Renal cortical epithelial cell (primary cell): ENCODE results near the gene PACS1. TPM values are rescaled to one million over a fixed set of nuclear protein-coding genes. Genes with fewer than 3 reads are reported as not detected.
A peak's percentile ranks its signal among the peaks of the same experiment; 100 is the strongest.

Source experiments
- DNase-seq: peaks from one replicate; pipeline ENCODE4 v3.0.0-alpha.2; 2011; ENCODE audit warnings: low read depth
- total RNA-seq: library from RNA; depleted of rRNA; stranded (reverse); fragments of >200 nt; gene quantifications from 2 replicates; pipeline ENCODE4 v1.2.3, GENCODE V29; 2014

The PACS1 gene
- total RNA-seq, 1 donor from 2014 or later = 61.2 TPM

DNA sequence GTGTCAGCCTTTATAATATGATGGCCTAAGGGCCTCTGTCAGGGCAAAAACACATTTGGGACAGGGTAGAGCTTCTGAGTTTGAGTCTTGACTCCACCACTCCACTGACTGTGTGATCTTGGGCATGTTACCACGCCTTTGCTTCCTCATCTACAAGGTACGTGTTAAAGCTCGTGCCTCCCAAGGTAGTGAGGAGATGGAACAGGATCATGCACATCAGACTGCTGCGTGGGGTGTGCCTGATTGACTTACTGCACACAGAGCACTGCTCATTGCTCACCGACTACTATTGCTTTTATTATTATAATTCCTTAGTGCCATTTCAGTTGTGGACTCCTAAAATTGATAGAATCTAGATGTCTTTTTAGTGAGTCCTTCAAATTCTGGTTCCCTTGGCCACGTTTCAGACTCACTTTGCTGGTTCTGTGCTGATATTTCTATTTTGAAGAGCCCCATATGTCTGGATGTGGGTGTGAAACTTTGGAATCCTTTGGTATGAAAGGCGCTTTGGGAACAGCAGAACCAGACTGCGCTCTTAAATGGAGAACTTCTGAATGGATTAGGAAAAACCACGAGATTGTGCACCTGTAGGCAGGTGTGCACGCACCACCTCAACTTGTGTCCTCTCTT is 154.3 kb downstream of the PACS1 start:
- DNase-seq = no peak

DNA sequence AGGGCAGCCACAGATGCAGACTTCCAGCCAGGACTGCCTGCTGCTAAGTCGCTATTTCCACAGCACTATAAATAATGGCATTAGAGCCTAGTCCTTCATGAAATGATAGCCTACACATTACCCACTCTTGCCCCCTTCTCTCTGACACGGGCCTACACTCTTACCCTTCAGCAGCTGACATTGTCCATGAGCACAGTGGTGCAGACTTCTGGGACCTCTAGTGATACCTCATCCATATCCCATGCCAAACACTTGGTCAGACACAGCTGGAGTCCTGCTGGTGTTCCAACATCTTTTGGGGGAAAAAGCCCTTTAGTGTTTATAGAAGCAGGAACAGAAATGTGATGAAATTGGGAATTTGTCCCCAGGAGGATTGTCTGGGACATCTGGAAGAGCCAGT is 155.0 kb downstream of the PACS1 start:
- no peak for DNase-seq

DNA sequence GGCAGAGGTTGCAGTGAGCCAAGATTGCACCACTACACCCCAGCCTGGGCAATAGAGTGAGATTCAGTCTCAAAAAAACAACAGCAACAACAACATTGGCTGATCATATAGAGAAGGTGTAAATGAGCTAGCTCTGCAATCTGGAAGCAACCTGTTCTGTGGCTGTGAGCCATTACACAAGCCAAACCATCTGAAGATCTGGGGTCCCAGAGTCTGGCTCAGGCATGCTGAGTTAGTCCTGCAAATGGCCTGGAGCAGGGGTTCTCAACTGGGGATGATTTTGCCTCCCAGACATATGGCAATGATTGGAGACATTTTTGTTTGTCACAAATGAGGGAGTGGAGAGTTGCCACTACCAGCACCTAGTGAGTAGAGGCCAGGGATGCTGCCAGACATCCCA is 156.0 kb downstream of the PACS1 start:
- no peak for DNase-seq

DNA sequence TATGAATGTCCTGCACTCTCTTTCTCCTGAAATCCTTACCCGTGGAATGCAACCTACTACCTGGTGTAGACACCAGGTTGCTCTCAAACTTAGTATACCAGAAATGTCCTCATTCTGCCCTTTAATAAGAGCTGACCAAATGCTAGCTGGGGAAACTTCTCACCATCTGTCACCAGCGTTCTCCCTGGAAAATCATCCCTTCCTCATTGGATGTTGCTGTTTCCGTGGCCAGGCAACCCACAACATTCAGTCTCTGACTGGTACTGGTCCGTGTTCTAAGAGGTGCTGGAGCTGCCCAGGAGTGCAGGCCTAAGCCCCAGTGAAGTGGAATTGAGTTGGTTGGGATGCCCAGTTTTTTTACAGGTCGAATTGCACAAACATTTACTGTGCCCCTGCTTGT is 157.6 kb downstream of the PACS1 start:
- DNase-seq = no peak

DNA sequence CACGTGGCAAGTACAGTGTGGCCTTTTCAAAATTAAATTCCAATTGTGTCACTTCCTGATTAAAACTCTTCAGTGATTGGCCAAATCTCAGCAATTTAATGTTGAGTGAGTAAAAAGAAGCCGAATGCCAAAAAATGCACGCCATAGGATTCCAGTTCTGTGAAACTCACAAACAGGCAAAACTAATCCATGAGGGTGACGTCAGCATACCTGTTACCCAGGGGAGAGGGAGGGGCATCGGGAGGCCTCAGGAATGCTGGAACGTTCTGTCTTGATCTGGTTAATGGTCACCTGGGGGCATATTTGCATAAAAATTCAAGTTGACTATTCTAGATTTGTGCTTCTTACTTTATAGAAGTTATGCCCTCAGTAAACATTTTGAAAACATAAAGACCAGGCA is 158.4 kb downstream of the PACS1 start:
- DNase-seq = peak; percentile 53

GRCh38 chr11:66230156-66230555 is 160.1 kb downstream of the PACS1 start:
- no peak for DNase-seq

- no peak for DNase-seq
Observed at GRCh38 chr11:66230978-66231377, 160.9 kb downstream of the PACS1 start.

DNA sequence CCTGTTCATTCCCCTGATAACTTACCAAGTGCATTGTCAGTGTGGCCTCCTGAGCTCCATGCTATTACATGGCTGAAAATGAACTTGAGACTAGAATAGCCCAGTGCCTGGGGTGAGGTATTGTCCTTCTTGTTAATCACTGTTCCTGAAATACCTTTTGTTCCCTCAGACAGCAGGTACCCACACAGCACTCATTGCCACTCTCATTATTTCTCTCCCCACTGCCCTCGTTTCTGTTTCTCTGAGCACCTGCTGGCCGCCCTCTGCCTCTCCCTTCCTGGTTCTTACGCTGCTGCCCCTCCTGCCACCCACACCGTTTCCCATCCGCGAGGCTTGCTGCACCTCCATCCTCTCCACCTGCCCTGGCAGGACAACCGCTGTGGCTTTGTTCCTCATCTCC is 161.5 kb downstream of the PACS1 start:
- no peak for DNase-seq

DNA sequence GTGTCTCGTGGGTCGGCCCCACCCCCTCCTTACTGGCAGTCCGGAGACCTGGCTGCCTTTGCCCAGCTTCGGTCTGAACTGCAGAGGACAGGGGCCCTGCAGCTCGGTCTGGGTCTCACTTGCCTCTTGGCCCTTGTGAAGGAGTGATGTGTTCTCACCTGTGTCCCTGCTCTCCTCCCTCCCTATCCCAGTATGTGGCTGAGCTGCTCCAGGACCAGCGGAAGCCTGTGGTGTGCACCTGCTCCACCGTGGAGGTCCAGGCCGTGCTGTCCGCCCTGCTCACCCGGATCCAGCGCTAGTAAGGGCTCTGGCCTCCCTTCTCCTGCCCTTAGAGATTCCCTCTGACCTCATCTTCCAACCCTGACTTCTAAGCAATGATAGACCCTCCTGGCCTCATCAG is 162.7 kb downstream of the PACS1 start:
- DNase-seq = no peak

DNA sequence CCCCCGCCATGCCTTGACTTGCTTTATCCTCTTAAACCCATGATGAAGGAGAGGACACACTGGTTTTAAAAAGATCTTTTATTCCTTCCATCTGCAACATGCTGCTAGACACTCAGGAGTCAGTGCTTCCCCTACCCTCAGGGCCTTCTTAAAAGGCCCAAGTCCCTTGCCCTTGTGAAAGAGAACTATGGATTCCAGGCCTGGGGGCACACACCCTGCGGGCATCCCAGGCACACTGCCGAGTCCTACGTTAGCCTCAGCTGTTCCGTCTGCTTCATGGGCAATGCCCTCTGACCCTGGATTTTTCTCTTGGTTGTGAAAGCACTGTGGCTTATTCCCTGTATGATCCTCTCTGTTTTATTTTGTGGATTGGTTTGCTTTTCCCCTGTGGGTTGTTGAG is 163.2 kb downstream of the PACS1 start:
- no peak for DNase-seq

GRCh38 chr11:66235141-66235540 is 165.1 kb downstream of the PACS1 start:
- no peak for DNase-seq

DNA sequence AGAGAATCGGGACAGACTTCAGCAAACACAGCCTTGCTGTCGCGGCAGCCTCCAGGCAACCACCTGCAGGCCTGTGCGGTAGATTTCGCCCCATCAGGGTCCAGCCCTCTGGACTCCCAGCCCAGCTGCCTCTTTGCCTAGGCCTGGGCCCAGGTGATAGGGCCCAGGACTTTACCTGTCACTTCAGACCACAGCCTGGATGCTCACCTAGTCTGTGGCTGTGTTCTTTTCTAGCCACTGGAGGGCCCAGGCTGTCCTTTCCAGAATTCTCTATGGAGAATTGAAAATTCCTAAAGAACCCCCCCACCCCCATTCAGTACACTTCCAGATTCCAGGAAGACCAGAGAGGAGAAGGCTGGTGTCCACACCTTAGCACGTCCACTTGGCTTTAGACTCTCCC is 167.8 kb downstream of the PACS1 start:
- DNase-seq = no peak

- DNase-seq = no peak
Observed at GRCh38 chr11:66238786-66239413, 168.8 kb downstream of the PACS1 start.

GRCh38 chr11:66239511-66239910 is 169.4 kb downstream of the PACS1 start:
- DNase-seq = no peak

DNA sequence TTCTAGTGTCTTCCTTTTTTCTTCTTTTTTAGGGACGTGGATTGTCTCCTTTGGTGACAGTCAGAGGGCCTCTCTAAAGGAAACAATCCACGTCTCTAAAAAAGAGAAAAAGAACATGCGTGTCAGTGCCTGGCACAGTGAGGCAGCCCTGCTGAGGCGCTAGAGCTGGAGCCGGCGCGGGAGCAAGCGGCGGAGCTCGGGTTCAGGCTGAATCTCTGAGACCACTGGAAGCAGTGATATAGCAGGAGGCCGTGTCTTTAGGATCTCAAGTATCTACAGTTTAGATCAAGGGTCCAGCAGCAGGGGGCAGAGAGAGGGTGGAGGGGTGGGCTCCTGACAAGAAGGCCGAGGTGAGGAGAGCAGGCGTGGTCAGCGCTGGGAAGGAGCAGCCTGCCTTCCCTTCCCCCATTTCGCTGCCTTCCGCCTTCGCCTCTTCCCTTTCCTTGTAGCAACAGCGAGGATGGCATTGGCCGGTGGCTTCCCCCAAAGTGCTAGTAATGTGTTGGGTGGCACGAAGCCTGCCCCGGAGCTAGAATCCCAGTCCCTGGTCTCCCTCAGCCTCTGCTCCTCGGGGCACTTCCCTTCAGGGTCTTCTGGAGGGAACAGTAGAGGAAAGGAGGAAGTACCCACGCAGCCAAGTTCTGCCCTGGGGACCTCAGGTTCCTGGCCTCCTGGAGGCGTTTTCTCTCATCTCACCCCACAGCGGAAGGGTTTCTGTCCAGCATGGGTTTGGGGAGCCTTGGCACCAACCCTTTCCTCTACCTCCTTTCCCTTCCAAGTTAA is 170.1 kb downstream of the PACS1 start:
- no peak for DNase-seq

DNA sequence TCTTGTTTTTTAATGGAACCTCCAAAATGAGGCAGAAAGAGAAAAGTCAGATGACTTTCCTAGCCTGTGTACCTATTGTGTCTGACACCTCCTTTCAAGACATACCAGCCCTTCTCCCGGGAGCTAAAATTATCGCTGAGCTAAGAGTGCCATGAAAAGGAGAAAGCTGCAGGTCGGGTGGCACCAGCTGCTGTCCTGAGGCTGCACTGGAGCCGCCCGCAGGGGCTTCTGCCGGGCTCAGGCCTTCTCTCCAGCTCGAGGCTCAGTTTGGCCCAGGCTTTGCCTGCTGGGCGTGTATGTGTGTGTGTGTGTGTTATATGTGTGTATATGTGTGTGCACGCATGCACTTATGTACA is 170.7 kb downstream of the PACS1 start:
- no peak for DNase-seq

- no peak for DNase-seq
Observed at GRCh38 chr11:66242095-66242765, 172.2 kb downstream of the PACS1 start.

DNA sequence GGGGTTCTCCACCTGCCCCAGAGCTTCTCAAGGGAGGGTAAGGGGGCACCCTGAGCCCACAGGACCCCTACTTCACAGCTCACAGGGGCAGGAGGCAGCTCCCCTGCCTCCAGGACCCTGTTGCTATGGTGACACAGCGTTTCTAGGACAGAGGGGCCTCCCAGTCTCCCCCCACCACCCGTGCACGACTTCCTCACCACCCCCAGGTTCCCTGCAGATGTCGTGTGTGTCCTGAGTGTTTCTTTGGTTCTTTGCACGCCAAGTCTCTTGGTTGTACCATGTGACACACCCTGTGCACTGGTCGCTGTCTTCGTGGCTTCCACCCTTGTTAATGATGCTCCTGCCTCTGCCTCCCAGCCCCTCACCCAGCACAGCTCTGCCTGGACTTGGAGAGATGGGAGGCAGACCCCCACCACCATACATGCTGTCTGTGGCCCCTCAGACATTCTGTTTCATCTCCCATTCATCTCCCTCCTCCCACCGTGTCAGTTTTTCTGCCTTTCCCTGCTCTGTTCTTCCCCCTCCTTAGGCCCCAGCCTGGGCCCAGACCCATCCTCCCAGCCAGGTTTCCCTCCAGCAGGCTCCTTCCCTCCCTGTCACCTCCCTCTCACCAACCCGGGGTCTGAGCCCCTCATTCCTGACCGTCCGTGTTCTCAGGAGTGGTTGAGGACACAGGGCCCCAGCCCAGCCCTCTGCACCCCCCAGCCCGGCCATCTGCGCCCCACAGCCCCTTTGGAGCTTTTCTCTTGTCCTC is 173.9 kb downstream of the PACS1 start:
- no peak for DNase-seq

DNA sequence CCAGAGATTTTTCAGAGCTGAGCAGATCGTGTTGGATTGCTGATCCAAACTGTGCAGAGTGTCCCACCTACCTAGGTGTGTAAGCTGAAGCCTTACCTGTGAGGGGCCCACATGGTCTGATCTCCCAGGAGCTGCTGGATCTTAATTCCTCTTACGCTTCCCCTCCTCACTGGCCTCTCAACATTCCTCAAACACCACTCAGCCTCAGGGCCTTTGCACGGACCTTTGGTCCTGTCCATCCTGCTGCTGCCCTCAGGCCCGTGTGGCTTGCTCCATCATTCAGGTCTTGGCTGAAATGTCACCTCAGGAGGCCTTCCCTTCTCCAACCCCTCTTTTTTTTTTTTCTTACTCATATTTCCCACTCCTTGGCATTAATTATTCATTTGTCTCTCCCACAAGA is 177.2 kb downstream of the PACS1 start:
- DNase-seq = peak; percentile 38

DNA sequence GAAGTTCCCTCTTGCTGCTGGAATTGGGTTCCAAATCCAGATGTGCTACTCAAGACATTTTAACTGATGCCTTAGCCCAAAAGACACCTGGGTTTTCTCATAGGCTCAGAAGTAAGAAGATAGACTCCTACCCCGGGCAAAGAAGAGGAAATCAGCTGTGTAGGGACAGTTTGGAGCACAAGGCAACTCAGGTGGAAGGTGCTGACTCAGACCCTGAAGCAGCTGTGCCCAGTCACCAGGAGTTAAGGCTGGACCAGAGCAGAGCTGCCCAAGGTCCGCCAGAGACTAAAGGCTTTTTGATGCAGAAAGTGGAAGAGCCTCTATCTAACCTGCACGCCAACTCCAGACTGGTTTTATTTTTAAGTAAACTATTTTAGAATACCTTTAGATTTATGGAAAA is 177.7 kb downstream of the PACS1 start:
- DNase-seq = no peak

- no peak for DNase-seq
Observed at GRCh38 chr11:66248903-66249302, 178.8 kb downstream of the PACS1 start.

DNA sequence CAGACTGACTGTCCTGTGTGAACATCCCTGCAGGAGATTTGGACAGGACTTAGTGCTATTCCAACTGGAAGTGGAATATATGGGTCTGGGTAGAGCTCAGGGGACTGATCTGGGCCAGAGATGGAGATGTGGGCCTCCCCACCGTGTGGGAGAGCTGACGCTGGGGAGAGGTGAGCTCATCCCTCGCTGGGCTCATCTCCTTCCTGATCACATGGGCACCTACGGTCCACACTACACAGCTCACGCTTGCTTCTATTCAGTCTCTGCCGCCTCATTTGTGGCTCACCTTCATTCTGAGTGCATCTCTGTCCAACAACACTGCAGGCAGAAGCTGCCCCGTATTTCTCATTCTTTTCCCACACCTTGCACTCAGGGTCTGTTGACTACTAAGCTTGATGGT is 181.7 kb downstream of the PACS1 start:
- no peak for DNase-seq
